Measurements from ENCODE around the gene MATCAP1. TPM values are rescaled to one million over a fixed set of nuclear protein-coding genes. Genes with fewer than 3 reads are reported as not detected.

The MATCAP1 gene
- total and polyA plus RNA-seq, 4 donors: 1.5 to 4.8 (median 3.2) TPM

- DNase-seq (ENCODE audit: low spot score): no peak
- H3K27ac ChIP-seq (ENCODE audit: low read depth in 1 of 2, low read length in 2 of 2): no peak overlapping the region
- WGBS: 81% methylated on average over 13 of the region's 13 CpGs
- H3K36me3 ChIP-seq (ENCODE audit: control insufficient read depth in 4 of 4, insufficient read depth in 3 of 4, low read depth in 1 of 4, low read length in 3 of 4): peaks cover 6 to 17% (median 12%) of the 10 kb centered on the region in 4 donors
- peaks cover 8 to 27% (median 23%) of the 10 kb centered on the region in 4 donors for H3K4me1 ChIP-seq (ENCODE audit: control insufficient read depth in 4 of 4, insufficient read depth in 4 of 4, low read length in 3 of 4)
- TF ChIP-seq HNF4A (conservative IDR thresholded peaks at IDR 0.05) (no peak), FOXA1 (IDR thresholded peaks at IDR 0.05) (no peak), HNF4G (IDR thresholded peaks at IDR 0.05) (no peak), SP1 (IDR thresholded peaks at IDR 0.05) (no peak), MAX (IDR thresholded peaks at IDR 0.05) (no peak), TAF1 (conservative IDR thresholded peaks at IDR 0.05) (no peak), REST (IDR thresholded peaks at IDR 0.05) (no peak), JUND (IDR thresholded peaks at IDR 0.05) (no peak)
- no peaks in the 10 kb centered on the region for H3K27me3 ChIP-seq (ENCODE audit: control insufficient read depth in 4 of 4, insufficient read depth in 4 of 4, low read length in 3 of 4)
- no peak overlapping the region for H3K9ac ChIP-seq (ENCODE audit: low read depth in 1 of 2, low read length in 2 of 2)
- H3K4me3 ChIP-seq (ENCODE audit: low read depth in 1 of 3, low read length in 3 of 3): no peak overlapping the region
- H3K9me3 ChIP-seq (ENCODE audit: control insufficient read depth in 4 of 4, low read length in 3 of 4): no peaks in the 10 kb centered on the region
Observed at GRCh38 chr16:67190448-67191399, 7.0 kb upstream of the MATCAP1 start.

GRCh38 chr16:67190041-67190440, 6.3 kb upstream of the MATCAP1 start, which contains the start of gene EXOC3L1:
EXOC3L1 (minus strand) TSS chr16:67190136; CDS start chr16:67189676, 460 bp downstream.
- H3K9me3 ChIP-seq (ENCODE audit: control insufficient read depth in 4 of 4, low read length in 3 of 4): no peaks in the 10 kb centered on the region
- no peaks in the 10 kb centered on the region for H3K27me3 ChIP-seq (ENCODE audit: control insufficient read depth in 4 of 4, insufficient read depth in 4 of 4, low read length in 3 of 4)
- peaks cover 6 to 10% (median 8%) of the 10 kb centered on the region in 4 donors for H3K36me3 ChIP-seq (ENCODE audit: control insufficient read depth in 4 of 4, insufficient read depth in 3 of 4, low read depth in 1 of 4, low read length in 3 of 4)
- H3K27ac ChIP-seq (ENCODE audit: low read depth in 1 of 2, low read length in 2 of 2): no peak within 1 kb of the TSS
- TF ChIP-seq GABPA (IDR thresholded peaks at IDR 0.05 in 1 of 2, conservative IDR thresholded peaks at IDR 0.05 in 1 of 2): no peak
- TF ChIP-seq HNF4G (IDR thresholded peaks at IDR 0.05): no peak
- TF ChIP-seq FOXA2 (IDR thresholded peaks at IDR 0.05): no peak
- TF ChIP-seq FOXA1 (IDR thresholded peaks at IDR 0.05): no peak
- TF ChIP-seq ATF3 (IDR thresholded peaks at IDR 0.05): no peak
- no peak for TF ChIP-seq MAX (IDR thresholded peaks at IDR 0.05)
- no peak for TF ChIP-seq ZBTB33 (IDR thresholded peaks at IDR 0.05)
- no peak for TF ChIP-seq REST (IDR thresholded peaks at IDR 0.05)
- TF ChIP-seq RAD21 (IDR thresholded peaks at IDR 0.05): no peak
- no peak for TF ChIP-seq HNF4A (conservative IDR thresholded peaks at IDR 0.05)
- TF ChIP-seq NR2F2 (IDR thresholded peaks at IDR 0.05): no peak
- TF ChIP-seq RXRA (IDR thresholded peaks at IDR 0.05): no peak
- no peak for TF ChIP-seq YY1 (IDR thresholded peaks at IDR 0.05)
- TF ChIP-seq TAF1 (conservative IDR thresholded peaks at IDR 0.05): no peak
- no peak for TF ChIP-seq EGR1 (IDR thresholded peaks at IDR 0.05; ENCODE audit: low read depth in 2 of 2)
- TF ChIP-seq CTCF (IDR thresholded peaks at IDR 0.05; ENCODE audit: low read depth, low read length, missing input control): no peak
- no peak for TF ChIP-seq JUND (IDR thresholded peaks at IDR 0.05)
- no peak for TF ChIP-seq SP1 (IDR thresholded peaks at IDR 0.05)
- no peak for DNase-seq (ENCODE audit: low spot score)
- WGBS: 58% methylated on average over 6 of the region's 6 CpGs
- no peak within 1 kb of the TSS for H3K9ac ChIP-seq (ENCODE audit: low read depth in 1 of 2, low read length in 2 of 2)
- H3K4me1 ChIP-seq (ENCODE audit: control insufficient read depth in 4 of 4, insufficient read depth in 4 of 4, low read length in 3 of 4): peaks cover 10 to 34% (median 30%) of the 10 kb centered on the region in 4 donors
- peak within 1 kb of the TSS in 1 of 3 donors; percentile 7 for H3K4me3 ChIP-seq (ENCODE audit: low read depth in 1 of 3, low read length in 3 of 3)

Data from liver (tissue), 9 donors.